HG03196 (cell line): ENCODE data around the gene CNR2.
"Not testable (repeated sequence)": the region's sequence is repeated elsewhere in the genome, so short reads cannot be mapped to it uniquely, and the experiment has no call there.

Source experiments
- ATAC-seq: cut with Tn5 transposase; IDR thresholded peaks from one replicate; pipeline ENCODE4 v1.9.1; 2021; ENCODE audit not compliant: unreplicated experiment

The CNR2 gene

DNA sequence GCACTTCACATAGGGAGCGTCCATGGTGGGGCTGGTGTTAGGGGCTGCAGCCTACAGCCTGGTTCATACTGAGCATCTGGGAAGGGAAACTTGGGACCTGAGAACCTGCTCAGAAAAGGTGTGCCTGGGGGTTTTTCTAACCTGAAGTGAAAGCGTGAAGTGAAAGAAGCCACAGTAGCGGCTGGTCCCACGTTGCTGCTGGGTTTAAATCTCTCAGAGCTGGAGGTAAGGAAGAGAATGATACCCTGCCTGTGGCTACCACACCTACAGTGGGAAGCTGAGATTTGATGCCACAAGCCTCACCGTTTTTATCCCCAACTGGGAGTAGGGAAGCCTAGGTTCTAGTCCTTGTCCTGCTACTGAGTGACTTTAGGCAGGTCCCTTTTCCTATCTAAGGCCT, 24.1 kb downstream of the CNR2 start:
- ATAC-seq = peak; percentile 55

DNA sequence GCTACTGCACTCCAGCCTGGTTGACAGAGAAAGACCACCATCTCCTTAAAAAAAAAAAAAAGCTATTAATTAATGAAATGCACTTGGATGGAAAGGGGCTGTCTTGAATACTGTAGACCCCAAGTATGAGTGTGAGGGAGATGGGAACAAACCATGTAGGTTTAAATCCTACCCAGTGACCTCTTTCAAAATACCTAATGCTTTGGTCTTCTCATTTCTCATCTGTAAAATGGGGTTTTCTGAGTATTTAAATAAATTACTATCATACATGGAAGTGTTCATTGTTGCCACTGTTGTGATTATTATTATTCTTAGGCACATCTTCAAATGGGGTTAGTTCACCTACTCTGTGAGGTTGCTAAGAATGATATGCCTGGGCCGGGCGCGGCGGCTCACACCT, 27.9 kb downstream of the CNR2 start:
- ATAC-seq = no peak

DNA sequence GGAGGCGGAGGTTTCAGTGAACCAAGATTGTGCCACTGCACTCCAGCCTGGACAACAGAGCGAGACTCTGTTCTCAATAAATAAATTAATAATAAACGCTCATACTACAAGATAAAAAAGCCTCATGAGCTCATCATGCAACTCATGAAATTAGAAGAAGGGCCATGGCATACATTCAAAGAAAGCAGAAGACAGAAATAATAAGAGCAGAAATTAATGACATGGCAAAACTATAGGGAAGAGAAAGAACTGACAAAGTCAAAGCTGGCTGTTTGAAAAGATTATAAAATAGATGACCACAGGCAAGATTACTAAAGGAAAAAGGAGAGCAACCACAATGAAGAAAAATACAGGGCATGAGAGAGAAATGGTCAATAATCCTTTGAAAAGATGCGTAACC, 30.4 kb downstream of the CNR2 start:
- no peak for ATAC-seq

DNA sequence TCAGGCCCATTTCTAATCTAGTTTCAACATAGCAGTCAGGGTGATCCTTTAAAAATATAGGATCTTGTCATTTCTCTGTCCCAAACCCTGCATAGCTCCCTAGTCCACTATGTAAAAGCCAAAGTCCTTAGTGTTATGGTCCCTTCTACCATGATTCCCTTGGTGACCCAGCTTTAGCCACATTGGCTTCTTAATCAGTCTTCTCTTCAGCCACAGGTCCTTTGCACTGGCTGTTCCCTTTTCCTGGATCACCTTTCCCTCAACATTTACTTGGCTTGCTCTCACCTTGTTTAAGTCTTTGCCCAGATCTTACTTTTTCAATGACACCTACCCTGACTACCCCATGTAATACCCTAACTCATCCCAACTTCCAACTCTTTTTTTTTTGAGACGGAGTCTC, 33.4 kb downstream of the CNR2 start:
- no peak for ATAC-seq

DNA sequence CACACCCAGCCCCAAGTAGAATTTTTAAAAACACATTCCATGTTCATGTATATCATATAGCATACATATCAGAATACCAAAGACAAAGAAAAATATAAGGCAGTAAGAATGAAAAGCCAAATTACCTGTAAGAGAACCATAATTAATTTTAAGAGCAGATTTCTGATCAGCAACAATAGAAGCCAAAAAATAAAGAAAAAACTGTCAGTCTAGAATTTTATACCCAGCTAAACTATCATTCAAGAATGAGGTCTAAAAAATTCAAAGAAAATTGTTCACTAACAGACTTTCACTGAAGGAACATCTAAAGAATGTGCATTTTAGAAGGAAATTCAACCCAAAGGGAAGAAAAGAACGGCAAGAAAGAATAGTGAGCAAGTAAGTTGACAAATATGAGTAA, 34.5 kb downstream of the CNR2 start:
- ATAC-seq = no peak

DNA sequence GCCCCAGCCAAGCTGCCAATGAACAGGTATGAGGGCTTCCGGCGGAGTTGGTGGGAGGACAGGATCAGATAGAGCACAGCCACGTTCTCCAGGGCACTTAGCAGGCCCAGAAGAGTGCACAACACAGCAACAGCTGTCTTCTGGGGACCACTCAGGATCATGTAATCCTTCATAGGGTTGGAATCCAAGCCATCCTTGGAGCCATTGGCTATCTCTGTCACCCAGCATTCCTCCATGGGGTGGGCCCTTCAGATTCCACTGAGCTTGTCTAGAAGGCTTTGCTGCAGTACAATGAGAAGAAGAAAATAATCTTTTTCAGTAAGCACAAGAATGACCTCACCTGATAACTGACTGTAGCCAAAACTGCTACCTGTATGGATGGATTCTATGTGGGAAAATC, 37.8 kb downstream of the CNR2 start:
- ATAC-seq = no peak

DNA sequence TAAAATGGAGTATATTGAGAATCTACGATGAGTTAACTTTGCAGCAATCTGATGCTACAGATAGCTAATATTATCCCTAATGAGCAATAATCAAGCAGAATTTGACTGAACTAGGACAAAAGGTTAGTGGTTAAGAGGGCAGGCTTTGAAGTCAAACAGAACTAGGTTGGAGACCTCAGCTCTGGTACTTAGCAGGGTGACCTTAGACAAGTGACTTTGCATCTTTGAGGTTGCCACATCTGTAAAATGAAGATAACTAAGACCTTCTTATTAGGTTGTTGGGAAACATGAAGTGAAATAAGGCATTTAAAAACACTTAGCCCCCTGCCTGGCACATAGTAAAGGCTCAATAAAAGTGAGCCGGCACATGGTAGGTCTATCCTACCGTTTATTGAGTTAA, 40.7 kb downstream of the CNR2 start:
- ATAC-seq = no peak

DNA sequence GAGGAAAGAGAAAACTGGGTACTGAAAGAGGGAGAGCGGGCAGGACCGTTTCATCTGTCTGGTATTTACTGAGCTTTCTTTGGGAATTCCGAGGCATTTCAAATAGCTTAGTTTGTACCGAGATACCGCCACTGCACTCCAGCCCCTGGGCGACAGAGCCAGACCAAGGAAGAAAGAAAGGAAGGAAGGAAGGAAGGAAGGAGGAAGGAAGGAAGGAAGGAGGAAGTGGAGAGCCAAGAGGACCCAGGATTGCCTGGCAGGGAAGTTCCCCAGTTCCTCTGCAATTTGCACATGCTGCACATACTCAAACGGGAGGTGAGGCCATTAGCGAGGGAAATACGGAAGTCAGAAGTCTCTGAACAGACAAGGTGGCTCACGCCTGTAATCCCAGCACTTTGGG, 44.1 kb downstream of the CNR2 start:
- no peak for ATAC-seq

DNA sequence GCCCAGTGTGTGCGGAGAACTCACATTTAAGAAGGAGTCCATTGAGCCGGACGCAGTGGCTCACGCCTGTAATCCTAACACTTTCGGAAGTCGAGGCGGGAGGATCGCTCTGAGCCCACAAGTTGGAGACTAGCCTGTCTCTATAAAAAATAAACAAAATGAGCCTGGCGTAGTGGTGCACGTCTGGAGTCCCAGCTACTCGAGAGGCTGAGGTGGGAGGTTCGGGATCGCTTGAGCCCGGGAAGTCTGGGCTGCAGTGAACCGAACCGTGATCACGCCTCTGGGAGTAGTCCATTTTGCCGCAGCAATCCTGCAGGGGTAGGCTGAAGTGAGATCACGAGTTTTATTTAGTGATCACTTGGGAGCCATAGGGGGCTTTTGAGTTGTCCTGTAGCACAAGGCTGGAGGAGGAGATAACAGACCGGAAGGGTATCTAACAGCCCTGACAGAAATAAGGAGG, 44.6 kb downstream of the CNR2 start:
- peak; percentile 15 for ATAC-seq

DNA sequence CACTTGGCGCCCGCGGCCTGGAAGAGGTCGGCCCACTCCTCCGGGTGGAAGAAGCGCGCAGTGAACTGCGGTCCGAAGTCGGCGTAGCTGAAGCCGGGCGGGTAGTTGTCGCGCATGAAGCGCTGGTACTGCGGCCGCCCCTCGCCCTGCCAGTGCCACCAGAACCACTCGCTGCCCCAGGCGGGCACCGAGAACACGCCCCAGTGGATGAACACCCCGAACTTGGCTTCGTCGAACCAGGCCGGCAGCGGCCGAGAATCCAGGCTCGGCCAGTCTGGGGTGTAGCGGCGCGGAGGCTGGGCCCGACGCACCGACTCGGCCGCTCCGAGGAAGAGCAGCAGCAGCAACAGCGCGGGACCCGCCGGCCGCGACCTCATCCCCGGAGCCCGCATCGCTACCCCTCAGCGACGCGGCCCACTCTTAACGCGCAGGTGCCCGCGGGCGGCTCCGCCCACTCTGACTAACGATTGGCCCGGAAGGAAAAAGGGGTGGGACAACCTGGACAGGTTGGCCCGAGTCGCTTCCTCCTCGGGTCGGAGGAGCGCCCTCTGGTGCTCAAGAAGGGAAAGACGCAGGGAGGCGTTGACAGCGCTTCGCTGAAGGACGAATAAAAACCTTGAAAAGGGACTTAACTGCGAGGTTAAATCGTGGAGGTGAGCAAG, 45.1 kb downstream of the CNR2 start, which contains the start of gene FUCA1:
TSS of gene FUCA1 (minus strand) at position 396 of the 662 bp plus-strand sequence. CDS start at position 392, 4 bp downstream.
- ATAC-seq = peak; percentile 76

DNA sequence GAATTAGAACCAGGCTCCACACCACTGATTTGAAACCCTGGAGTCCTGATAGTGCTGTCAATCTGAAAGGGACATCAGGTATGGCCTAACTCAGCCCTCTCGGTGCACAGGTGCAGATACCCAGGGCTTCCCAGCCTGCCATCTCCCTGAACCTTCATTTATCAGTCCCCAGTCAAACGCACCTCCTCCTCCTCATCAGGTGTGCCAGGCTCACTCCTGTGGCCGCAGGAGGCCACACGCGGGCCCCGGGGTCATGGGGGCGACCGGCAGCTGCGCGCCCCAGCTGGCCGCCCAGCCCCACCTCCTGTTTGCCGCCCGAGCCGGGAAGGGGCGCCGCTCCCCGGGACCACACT, 45.6 kb downstream of the CNR2 start:
- ATAC-seq = no peak

DNA sequence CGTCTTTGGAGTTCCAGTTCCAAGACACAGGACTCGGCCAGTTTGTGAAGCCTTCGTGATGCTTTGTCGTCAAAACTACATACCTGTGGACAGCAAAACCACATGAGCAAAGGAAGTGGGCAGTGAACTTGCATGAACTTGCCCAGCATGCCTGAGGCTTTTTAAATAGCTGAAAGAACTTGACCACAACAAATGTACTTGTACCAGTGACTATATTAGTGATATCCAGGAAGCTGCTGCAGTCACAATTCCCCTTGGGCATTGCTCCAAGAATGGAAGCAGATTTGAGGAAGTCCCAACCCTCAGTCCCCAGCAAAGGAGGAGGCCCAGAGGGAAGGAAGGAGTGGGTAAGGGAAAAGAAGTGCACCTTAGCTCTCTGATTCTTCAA, 47.6 kb downstream of the CNR2 start:
- ATAC-seq = no peak

DNA sequence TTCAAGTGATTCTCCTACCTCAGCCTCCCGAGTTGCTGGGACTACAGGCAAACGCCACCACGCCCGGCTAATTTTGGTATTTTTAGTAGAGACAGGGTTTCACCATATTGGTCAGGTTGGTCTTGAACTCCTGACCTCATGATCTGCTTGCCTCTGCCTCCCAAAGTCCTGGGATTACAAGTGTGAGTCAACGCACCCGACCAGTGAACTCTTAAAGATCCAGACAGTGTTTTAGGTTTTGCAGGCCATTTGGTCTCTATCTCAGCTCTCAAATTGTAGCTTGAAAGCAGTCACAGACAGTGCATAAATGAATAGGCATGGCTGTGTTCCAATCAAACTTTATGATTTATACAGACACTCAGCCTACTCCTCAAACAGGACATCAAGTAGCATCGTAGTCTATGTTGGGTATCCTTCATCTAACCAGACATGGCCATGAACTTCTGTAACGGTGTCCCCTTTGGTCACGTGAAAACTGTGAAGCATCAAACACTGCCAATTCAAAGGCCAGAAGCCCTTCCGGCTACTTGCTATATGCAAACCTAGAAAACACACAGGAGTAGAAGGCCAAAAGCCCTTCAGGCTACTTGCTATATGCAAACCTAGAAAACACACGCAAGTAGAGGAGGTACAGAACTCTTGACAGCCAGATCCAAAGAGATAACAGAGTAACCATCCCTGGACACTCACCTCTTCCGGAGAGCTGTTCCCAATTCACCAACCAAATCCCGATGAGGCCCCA, 48.2 kb downstream of the CNR2 start:
- no peak for ATAC-seq

DNA sequence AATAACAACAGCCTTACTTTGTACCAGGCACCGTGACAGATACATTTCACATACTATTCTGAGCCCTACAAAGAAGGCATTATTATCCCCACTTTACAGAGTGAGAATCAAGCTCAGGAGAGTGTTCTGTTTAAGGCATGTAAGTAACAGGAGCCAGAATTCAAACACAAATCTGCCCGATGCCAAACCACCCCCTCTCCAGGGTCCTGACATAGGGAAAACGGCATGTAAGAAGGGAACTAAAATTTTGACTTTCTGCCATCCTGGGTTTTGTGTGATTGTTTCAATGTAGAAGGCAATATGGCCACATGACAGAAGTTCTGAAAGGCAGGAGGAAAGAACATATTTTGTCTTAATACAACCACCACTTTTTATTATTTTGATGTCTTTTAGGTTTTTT, 50.5 kb downstream of the CNR2 start:
- no peak for ATAC-seq

DNA sequence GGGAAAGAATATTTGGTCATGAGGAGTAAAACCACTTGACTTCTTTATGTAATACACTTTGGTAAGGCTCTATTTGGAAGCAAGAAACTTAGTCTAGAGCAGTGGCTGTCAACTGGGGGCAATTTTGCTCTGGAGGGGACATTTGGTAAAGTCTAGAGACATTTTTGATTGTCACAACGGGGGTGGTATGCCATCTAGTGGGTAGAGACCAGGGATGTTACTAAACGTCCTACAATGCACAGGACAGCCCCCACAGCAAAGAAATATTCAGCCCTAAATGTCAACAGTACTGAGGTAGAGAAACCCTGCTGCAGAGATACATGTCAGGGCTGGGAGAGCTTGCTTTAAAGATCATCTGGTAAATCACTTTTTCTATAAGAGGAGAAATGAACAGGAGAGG, 58.6 kb downstream of the CNR2 start:
- ATAC-seq = no peak

DNA sequence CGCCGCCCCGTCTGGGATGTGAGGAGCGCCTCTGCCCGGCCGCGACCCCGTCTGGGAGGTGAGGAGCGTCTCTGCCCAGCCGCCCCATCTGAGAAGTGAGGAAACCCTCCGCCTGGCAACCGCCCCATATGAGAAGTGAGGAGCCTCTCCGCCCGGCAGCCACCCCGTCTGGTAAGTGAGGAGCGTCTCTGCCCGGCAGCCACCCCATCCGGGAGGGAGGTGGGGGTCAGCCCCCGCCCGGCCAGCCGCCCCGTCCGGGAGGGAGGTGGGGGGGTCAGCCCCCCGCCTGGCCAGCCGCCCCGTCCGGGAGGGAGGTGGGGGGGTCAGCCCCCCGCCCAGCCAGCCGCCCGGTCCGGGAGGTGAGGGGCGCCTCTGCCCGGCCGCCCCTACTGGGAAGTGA, 60.0 kb downstream of the CNR2 start:
- ATAC-seq = not testable (repeated sequence)

DNA sequence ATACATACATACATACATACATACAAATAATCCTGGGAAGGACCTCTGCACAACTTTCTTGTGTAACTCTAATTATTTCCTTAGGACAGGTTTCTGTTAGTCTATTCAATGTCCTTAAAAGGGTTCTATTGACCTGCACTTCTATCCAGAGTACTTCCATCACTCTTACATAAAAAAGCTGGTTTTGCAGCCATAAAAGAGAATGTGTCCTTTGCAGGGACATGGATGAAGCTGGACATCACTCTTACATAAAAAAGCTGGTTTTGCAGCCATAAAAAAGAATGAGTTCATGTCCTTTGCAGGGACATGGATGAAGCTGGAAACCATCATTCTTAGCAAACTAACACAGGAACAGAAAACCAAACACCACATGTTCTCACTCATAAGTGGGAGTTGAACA, 61.8 kb downstream of the CNR2 start:
- ATAC-seq = not testable (repeated sequence)

DNA sequence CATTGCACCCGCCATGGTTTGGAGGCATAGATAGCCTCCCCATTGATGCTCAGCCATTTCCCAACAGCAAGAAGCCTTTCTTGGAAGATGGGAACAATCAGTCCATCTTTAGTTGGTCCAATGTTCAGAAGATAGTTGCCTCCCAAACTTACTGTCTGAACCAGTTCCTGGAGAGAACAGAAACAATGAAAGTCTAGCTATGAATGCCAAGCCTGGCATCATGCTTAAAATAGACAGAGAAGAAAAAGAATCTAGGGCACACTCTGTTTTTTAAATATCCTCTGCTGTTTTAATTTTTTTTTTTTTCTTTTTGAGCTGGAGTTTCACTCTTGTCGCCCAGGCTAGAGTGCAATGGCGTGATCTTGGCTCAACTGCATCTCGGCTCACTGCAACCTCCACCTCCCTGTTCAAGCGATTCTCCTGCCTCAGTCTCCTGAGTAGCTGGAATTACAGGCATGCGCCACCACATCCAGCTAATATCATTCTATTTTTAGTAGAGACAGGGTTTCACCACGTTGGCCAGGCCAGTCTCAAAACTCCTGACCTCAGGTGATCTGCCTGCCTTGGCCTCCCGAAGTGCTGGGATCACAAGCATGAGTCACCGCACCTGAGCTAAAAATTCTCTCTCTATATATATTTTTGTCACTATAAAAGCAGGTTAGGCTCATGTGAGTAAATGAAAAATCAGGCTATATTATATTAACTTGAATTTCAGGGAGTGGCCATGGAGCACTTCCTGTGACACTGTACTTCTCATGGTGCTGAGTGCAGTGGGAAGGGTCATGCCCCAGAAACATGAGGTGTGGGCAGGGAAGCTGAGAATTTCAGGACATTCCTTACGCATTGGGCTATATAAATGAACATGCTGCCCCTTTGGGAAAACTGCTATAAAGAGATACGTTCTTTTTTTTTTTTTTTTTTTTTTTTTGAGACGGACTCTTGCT, 64.2 kb downstream of the CNR2 start:
- no peak for ATAC-seq

DNA sequence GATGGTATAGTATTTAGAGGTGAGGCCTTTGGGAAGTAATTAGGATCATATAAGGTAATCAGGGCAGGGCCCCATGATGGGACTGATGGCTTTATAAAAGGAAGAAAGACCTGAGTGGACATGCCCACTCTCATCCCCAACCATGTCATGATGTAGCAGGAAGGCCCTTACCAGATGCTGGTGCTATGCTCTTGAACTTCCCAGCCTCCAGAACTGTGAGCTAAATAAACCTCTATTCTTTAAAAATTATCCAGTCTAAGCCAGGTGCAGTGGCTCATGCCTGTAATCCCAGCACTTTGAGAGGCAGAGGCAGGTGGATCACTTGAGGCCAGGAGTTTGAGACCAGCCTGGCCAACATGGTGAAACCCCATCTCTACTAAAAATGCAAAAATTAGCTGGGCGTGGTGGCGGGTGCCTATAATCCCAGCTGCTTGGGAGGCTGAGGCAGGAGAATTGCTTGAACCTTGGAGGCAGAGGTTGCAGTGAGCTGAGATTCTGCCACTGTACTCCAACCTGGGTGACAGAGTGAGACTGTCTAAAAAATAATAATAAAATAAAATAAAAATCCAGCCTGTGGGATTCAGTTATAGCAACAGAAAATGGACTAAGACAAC, 65.6 kb downstream of the CNR2 start:
- ATAC-seq = not testable (repeated sequence)

DNA sequence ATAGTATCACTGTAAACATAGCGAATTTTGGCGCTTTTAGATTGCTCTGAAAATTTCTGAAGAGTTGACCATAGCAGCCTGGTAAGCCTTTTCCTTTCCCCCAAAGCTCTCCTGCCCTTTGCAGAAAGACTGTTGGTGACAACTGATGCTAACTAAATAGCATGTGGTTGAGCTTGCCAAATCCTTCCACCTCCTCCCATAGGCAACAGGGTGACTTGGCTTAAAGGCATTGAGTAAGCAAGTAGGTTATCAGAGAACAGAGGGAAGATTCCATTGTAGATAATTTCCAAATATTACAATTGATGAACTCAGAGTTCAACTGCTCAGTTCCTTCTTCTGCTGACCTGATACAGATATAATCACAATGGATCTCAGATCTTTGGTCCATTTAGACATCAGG, 68.0 kb downstream of the CNR2 start:
- ATAC-seq = no peak

DNA sequence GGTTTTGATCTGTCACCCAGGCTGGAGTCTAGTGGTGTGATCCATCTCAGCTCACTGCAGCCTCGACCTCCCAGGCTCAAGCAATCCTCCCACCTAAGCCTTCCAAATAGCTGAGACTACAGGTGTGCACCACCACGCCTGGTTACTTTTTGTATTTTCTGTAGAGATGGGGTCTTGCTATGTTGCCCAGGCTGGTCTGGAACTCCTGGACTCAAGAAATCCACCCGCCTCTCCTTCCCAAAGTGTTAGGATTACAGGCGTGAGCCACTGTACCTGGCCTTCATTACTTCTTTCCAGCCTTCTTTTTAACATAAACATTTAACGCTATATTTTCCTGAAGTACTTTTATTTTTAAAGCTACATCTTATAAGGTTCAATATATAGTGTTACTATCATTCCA, 69.5 kb downstream of the CNR2 start:
- no peak for ATAC-seq
